ENCODE data around the gene DAAM1.

Gene DAAM1

GRCh38 chr14:59377991-59378601, 189.6 kb downstream of the DAAM1 start:
- Histone ChIP-seq H3K79me2 (ENCODE audit: control insufficient read depth, insufficient read depth, low read length, unreplicated experiment) (no peaks in the 10 kb centered on the region), H3K36me3 (ENCODE audit: insufficient read depth, low read length) (no peaks in the 10 kb centered on the region), H3K4me3 (ENCODE audit: low read depth, low read length) (no peak overlapping the region)

GRCh38 chr14:59389936-59390335, 201.5 kb downstream of the DAAM1 start:
- no peaks in the 10 kb centered on the region for H3K79me2 ChIP-seq (ENCODE audit: control insufficient read depth, insufficient read depth, low read length, unreplicated experiment)
- H2AFZ ChIP-seq (ENCODE audit: low read length, unreplicated experiment) = no peak overlapping the region
- H3K27ac ChIP-seq (ENCODE audit: low read depth, low read length) = no peak overlapping the region
- H3K4me1 ChIP-seq (ENCODE audit: control insufficient read depth, insufficient read depth, low read length, unreplicated experiment) = no peaks in the 10 kb centered on the region
- no peak overlapping the region for H3K4me3 ChIP-seq (ENCODE audit: low read depth, low read length)
- no peaks in the 10 kb centered on the region for H3K36me3 ChIP-seq (ENCODE audit: insufficient read depth, low read length)
- no peaks in the 10 kb centered on the region for H3K27me3 ChIP-seq (ENCODE audit: insufficient read depth, low read length)

More at GRCh38 chr14:59377991-59378601, 189.6 kb downstream of the DAAM1 start:
- no peak overlapping the region for H2AFZ ChIP-seq (ENCODE audit: low read length, unreplicated experiment)
- H3K4me1 ChIP-seq (ENCODE audit: control insufficient read depth, insufficient read depth, low read length, unreplicated experiment) = no peaks in the 10 kb centered on the region
- H3K27ac ChIP-seq (ENCODE audit: low read depth, low read length) = no peak overlapping the region
- no peaks in the 10 kb centered on the region for H3K27me3 ChIP-seq (ENCODE audit: insufficient read depth, low read length)

- no peaks in the 10 kb centered on the region for H3K4me1 ChIP-seq (ENCODE audit: control insufficient read depth, insufficient read depth, low read length, unreplicated experiment)
- H2AFZ ChIP-seq (ENCODE audit: low read length, unreplicated experiment) = no peak overlapping the region
- no peaks in the 10 kb centered on the region for H3K36me3 ChIP-seq (ENCODE audit: insufficient read depth, low read length)
- no peak overlapping the region for H3K4me3 ChIP-seq (ENCODE audit: low read depth, low read length)
- H3K27ac ChIP-seq (ENCODE audit: low read depth, low read length) = no peak overlapping the region
- no peaks in the 10 kb centered on the region for H3K27me3 ChIP-seq (ENCODE audit: insufficient read depth, low read length)
- H3K79me2 ChIP-seq (ENCODE audit: control insufficient read depth, insufficient read depth, low read length, unreplicated experiment) = no peaks in the 10 kb centered on the region
These were observed 202.9 kb downstream of the DAAM1 start for GRCh38 chr14:59391388-59391787.

- no peak overlapping the region for H3K4me3 ChIP-seq (ENCODE audit: low read depth, low read length)
- no peak overlapping the region for H3K27ac ChIP-seq (ENCODE audit: low read depth, low read length)
- no peaks in the 10 kb centered on the region for H3K79me2 ChIP-seq (ENCODE audit: control insufficient read depth, insufficient read depth, low read length, unreplicated experiment)
- H2AFZ ChIP-seq (ENCODE audit: low read length, unreplicated experiment) = no peak overlapping the region
- H3K4me1 ChIP-seq (ENCODE audit: control insufficient read depth, insufficient read depth, low read length, unreplicated experiment) = no peaks in the 10 kb centered on the region
- 0 out of 2 replicates have a peak, but pooled peaks cover 2% of the 10 kb centered on the region for H3K36me3 ChIP-seq (ENCODE audit: insufficient read depth, low read length)
- no peaks in the 10 kb centered on the region for H3K27me3 ChIP-seq (ENCODE audit: insufficient read depth, low read length)
These were observed 205.8 kb downstream of the DAAM1 start for GRCh38 chr14:59394268-59394667.

- H3K4me3 ChIP-seq (ENCODE audit: low read depth, low read length) = no peak overlapping the region
- H3K36me3 ChIP-seq (ENCODE audit: insufficient read depth, low read length) = 0 out of 2 replicates have a peak, but pooled peaks cover 2% of the 10 kb centered on the region
- H2AFZ ChIP-seq (ENCODE audit: low read length, unreplicated experiment) = no peak overlapping the region
- H3K27me3 ChIP-seq (ENCODE audit: insufficient read depth, low read length) = no peaks in the 10 kb centered on the region
- no peak overlapping the region for H3K27ac ChIP-seq (ENCODE audit: low read depth, low read length)
- H3K4me1 ChIP-seq (ENCODE audit: control insufficient read depth, insufficient read depth, low read length, unreplicated experiment) = no peaks in the 10 kb centered on the region
- no peaks in the 10 kb centered on the region for H3K79me2 ChIP-seq (ENCODE audit: control insufficient read depth, insufficient read depth, low read length, unreplicated experiment)
These were observed 207.2 kb downstream of the DAAM1 start for GRCh38 chr14:59395672-59396071.

- Histone ChIP-seq H3K79me2 (ENCODE audit: control insufficient read depth, insufficient read depth, low read length, unreplicated experiment) (no peaks in the 10 kb centered on the region), H3K4me3 (ENCODE audit: low read depth, low read length) (no peak overlapping the region), H3K36me3 (ENCODE audit: insufficient read depth, low read length) (0 out of 2 replicates have a peak, but pooled peaks cover 2% of the 10 kb centered on the region), H2AFZ (ENCODE audit: low read length, unreplicated experiment) (no peak overlapping the region), H3K27me3 (ENCODE audit: insufficient read depth, low read length) (no peaks in the 10 kb centered on the region), H3K27ac (ENCODE audit: low read depth, low read length) (no peak overlapping the region), H3K4me1 (ENCODE audit: control insufficient read depth, insufficient read depth, low read length, unreplicated experiment) (no peaks in the 10 kb centered on the region)
These were observed 210.4 kb downstream of the DAAM1 start for GRCh38 chr14:59398841-59399240.

GRCh38 chr14:59406454-59407245, 218.2 kb downstream of the DAAM1 start:
- Histone ChIP-seq H3K4me1 (ENCODE audit: control insufficient read depth, insufficient read depth, low read length, unreplicated experiment) (peaks cover 23% of the 10 kb centered on the region), H3K36me3 (ENCODE audit: insufficient read depth, low read length) (no peaks in the 10 kb centered on the region), H2AFZ (ENCODE audit: low read length, unreplicated experiment) (peak overlapping the region; percentile 49), H3K4me3 (ENCODE audit: low read depth, low read length) (peak overlapping the region; percentile 34), H3K27me3 (ENCODE audit: insufficient read depth, low read length) (no peaks in the 10 kb centered on the region), H3K79me2 (ENCODE audit: control insufficient read depth, insufficient read depth, low read length, unreplicated experiment) (no peaks in the 10 kb centered on the region), H3K27ac (ENCODE audit: low read depth, low read length) (peak overlapping the region; percentile 96)

- Histone ChIP-seq H3K27me3 (ENCODE audit: insufficient read depth, low read length) (no peaks in the 10 kb centered on the region), H3K4me3 (ENCODE audit: low read depth, low read length) (peak overlapping the region; percentile 34), H3K36me3 (ENCODE audit: insufficient read depth, low read length) (no peaks in the 10 kb centered on the region), H3K79me2 (ENCODE audit: control insufficient read depth, insufficient read depth, low read length, unreplicated experiment) (no peaks in the 10 kb centered on the region), H2AFZ (ENCODE audit: low read length, unreplicated experiment) (peak overlapping the region; percentile 49), H3K27ac (ENCODE audit: low read depth, low read length) (peak overlapping the region; percentile 96), H3K4me1 (ENCODE audit: control insufficient read depth, insufficient read depth, low read length, unreplicated experiment) (peaks cover 23% of the 10 kb centered on the region)
These were observed 219.0 kb downstream of the DAAM1 start for GRCh38 chr14:59407246-59408010.

GRCh38 chr14:59415836-59416602, 227.6 kb downstream of the DAAM1 start:
- no peak overlapping the region for H2AFZ ChIP-seq (ENCODE audit: low read length, unreplicated experiment)
- no peaks in the 10 kb centered on the region for H3K27me3 ChIP-seq (ENCODE audit: insufficient read depth, low read length)
- H3K4me1 ChIP-seq (ENCODE audit: control insufficient read depth, insufficient read depth, low read length, unreplicated experiment) = no peaks in the 10 kb centered on the region
- no peaks in the 10 kb centered on the region for H3K79me2 ChIP-seq (ENCODE audit: control insufficient read depth, insufficient read depth, low read length, unreplicated experiment)
- no peak overlapping the region for H3K27ac ChIP-seq (ENCODE audit: low read depth, low read length)
- no peaks in the 10 kb centered on the region for H3K36me3 ChIP-seq (ENCODE audit: insufficient read depth, low read length)
- H3K4me3 ChIP-seq (ENCODE audit: low read depth, low read length) = no peak overlapping the region

GRCh38 chr14:59417311-59417710, 228.8 kb downstream of the DAAM1 start:
- no peaks in the 10 kb centered on the region for H3K27me3 ChIP-seq (ENCODE audit: insufficient read depth, low read length)

More at GRCh38 chr14:59417311-59417710, 228.8 kb downstream of the DAAM1 start:
- Histone ChIP-seq H3K4me1 (ENCODE audit: control insufficient read depth, insufficient read depth, low read length, unreplicated experiment) (peaks cover 5% of the 10 kb centered on the region), H3K4me3 (ENCODE audit: low read depth, low read length) (no peak overlapping the region), H3K36me3 (ENCODE audit: insufficient read depth, low read length) (no peaks in the 10 kb centered on the region), H3K79me2 (ENCODE audit: control insufficient read depth, insufficient read depth, low read length, unreplicated experiment) (no peaks in the 10 kb centered on the region), H3K27ac (ENCODE audit: low read depth, low read length) (no peak overlapping the region), H2AFZ (ENCODE audit: low read length, unreplicated experiment) (no peak overlapping the region)
